ENCODE results near the gene OSTF1.

GRCh38 chr9:75131700-75132099 lies 43.4 kb downstream of the OSTF1 start:
- TF ChIP-seq CTCF (conservative IDR thresholded peaks at IDR 0.05; ENCODE audit: low read depth, low read length) (no peak), EZH2 (IDR thresholded peaks at IDR 0.05; ENCODE audit: low read length, unreplicated experiment) (no peak), EZH2phosphoT487 (IDR thresholded peaks at IDR 0.05; ENCODE audit: borderline replicate concordance, low read length) (no peak)

Data from PC-3 (cell line).